HG03520 (cell line): ENCODE measurements around the gene DTX1.
"Not testable (repeated sequence)": the region's sequence is repeated elsewhere in the genome, so short reads cannot be mapped to it uniquely, and the experiment has no call there.

Source experiments
- ATAC-seq: cut with Tn5 transposase; IDR thresholded peaks from one replicate; pipeline ENCODE4 v1.9.1; 2021; ENCODE audit warnings: mild to moderate bottlenecking, moderate library complexity; ENCODE audit not compliant: unreplicated experiment

Gene DTX1

GRCh38 chr12:113135178-113136127 lies 78.9 kb downstream of the DTX1 start, which contains the start of gene RASAL1:
Gene RASAL1, minus strand, starts transcription at chr12:113135761. Its CDS starts 299 bp downstream, at chr12:113135462.
- ATAC-seq: no peak

- no peak for ATAC-seq
Observed at GRCh38 chr12:113136128-113136989, 79.8 kb downstream of the DTX1 start.

GRCh38 chr12:113136990-113137511 lies 80.5 kb downstream of the DTX1 start:
- ATAC-seq: no peak

GRCh38 chr12:113137861-113138783 lies 81.6 kb downstream of the DTX1 start:
- ATAC-seq: no peak

- ATAC-seq: no peak
Observed at GRCh38 chr12:113138826-113139225, 82.3 kb downstream of the DTX1 start.

GRCh38 chr12:113140706-113141105 lies 84.2 kb downstream of the DTX1 start:
- no peak for ATAC-seq

GRCh38 chr12:113141716-113142115 lies 85.2 kb downstream of the DTX1 start:
- ATAC-seq: not testable (repeated sequence)

- no peak for ATAC-seq
Observed at GRCh38 chr12:113142173-113142885, 85.8 kb downstream of the DTX1 start.

- ATAC-seq: no peak
Observed at GRCh38 chr12:113142886-113143332, 86.4 kb downstream of the DTX1 start.

GRCh38 chr12:113143959-113144358 lies 87.4 kb downstream of the DTX1 start:
- no peak for ATAC-seq

GRCh38 chr12:113144806-113145205 lies 88.3 kb downstream of the DTX1 start:
- no peak for ATAC-seq

- no peak for ATAC-seq
Observed at GRCh38 chr12:113145720-113146551, 89.4 kb downstream of the DTX1 start.

GRCh38 chr12:113146999-113147398 lies 90.5 kb downstream of the DTX1 start:
- ATAC-seq: no peak
